ENCODE data around the gene DIPK1C. TPM values are rescaled to one million over a fixed set of nuclear protein-coding genes. Genes with fewer than 3 reads are reported as not detected.

DIPK1C gene
- total RNA-seq, 1 experiment from 2014 or later: not detected

DNA sequence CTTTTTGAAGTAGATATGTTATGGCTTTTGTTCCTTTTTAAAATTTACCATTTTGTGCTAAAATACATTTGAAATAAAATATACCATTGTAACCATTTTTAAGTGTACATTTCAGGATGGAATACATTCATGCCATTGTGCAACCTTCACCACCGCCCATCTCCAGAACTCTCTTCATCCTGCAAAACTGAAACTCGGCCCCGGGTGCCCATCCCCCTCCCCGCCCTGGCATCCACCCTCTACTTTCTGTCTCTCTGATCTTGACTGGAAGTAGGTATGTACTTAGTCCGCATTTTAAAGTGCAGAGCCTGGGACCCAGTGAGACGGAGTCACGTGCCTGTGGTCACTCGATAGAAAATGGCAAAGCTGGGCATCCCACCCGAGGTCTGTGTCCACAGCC, 45.6 kb downstream of the DIPK1C start (continued):
- TF ChIP-seq SMAD4 (CRISPR knock-in tag; IDR thresholded peaks at IDR 0.05) (no peak), SP1 (CRISPR knock-in tag; conservative IDR thresholded peaks at IDR 0.05) (no peak), NFE2L1 (CRISPR knock-in tag; IDR thresholded peaks at IDR 0.05) (no peak)
- TF ChIP-seq, protein P1, sequence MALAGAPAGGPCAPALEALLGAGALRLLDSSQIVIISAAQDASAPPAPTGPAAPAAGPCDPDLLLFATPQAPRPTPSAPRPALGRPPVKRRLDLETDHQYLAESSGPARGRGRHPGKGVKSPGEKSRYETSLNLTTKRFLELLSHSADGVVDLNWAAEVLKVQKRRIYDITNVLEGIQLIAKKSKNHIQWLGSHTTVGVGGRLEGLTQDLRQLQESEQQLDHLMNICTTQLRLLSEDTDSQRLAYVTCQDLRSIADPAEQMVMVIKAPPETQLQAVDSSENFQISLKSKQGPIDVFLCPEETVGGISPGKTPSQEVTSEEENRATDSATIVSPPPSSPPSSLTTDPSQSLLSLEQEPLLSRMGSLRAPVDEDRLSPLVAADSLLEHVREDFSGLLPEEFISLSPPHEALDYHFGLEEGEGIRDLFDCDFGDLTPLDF (CRISPR knock-in tag; IDR thresholded peaks at IDR 0.05): no peak
- TF ChIP-seq, protein P2, sequence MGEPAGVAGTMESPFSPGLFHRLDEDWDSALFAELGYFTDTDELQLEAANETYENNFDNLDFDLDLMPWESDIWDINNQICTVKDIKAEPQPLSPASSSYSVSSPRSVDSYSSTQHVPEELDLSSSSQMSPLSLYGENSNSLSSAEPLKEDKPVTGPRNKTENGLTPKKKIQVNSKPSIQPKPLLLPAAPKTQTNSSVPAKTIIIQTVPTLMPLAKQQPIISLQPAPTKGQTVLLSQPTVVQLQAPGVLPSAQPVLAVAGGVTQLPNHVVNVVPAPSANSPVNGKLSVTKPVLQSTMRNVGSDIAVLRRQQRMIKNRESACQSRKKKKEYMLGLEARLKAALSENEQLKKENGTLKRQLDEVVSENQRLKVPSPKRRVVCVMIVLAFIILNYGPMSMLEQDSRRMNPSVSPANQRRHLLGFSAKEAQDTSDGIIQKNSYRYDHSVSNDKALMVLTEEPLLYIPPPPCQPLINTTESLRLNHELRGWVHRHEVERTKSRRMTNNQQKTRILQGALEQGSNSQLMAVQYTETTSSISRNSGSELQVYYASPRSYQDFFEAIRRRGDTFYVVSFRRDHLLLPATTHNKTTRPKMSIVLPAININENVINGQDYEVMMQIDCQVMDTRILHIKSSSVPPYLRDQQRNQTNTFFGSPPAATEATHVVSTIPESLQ (CRISPR knock-in tag; IDR thresholded peaks at IDR 0.05): no peak

DNA sequence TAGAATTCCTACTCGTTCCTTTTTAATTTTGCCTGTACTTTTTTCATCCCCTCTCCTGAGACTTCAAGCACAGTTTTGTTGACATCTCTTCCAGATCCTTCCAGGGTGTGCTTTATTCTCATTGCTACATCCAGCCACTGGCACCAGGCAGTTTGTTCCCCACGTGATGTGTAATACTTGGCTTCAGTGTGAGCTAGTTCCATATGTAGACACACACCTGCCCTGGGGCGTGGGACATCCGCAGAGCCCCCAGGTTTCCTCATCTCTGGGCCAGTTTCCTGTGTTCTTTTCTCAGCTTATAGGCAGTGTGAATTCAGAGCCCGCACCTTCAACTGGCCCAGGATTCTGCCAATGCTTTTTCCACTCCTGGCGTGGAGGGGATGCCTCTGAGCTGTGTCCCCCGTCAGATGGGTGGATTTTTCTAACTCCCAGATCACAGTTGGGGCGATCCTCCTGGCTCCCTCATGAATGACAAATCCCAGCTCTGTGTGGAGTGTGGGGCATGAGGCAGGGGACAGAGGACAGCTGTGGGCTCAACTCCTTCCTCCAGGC, 46.6 kb downstream of the DIPK1C start:
- peaks cover 9% of the 10 kb centered on the region for H3K4me1 Mint-ChIP-seq
- ATAC-seq: no peak
- no peak for DNase-seq (ENCODE audit: low spot score)
- H3K27ac Mint-ChIP-seq: peak overlapping the region; percentile 81; the same call in 1 of the 2 replicates
- H3K36me3 Mint-ChIP-seq: no peaks in the 10 kb centered on the region
- POLR2A ChIA-PET: no interaction called here
- TF ChIP-seq TCF7 (CRISPR knock-in tag; IDR thresholded peaks at IDR 0.05; ENCODE audit: low read depth) (no peak), HMGA2 (CRISPR knock-in tag; IDR thresholded peaks at IDR 0.05) (no peak), NR2C2 (CRISPR knock-in tag; IDR thresholded peaks at IDR 0.05) (no peak), ZNF138 (CRISPR knock-in tag; conservative IDR thresholded peaks at IDR 0.05) (no peak), ATF1 (CRISPR knock-in tag; IDR thresholded peaks at IDR 0.05) (no peak), SMAD4 (CRISPR knock-in tag; IDR thresholded peaks at IDR 0.05) (no peak), ZNF317 (CRISPR knock-in tag; IDR thresholded peaks at IDR 0.05; ENCODE audit: borderline replicate concordance, low read depth) (no peak), GRHL2 (CRISPR knock-in tag; IDR thresholded peaks at IDR 0.05; ENCODE audit: insufficient replicate concordance, severe bottlenecking) (no peak), ESRRA (CRISPR knock-in tag; IDR thresholded peaks at IDR 0.05; ENCODE audit: borderline replicate concordance) (no peak)
- TF ChIP-seq, protein P3, sequence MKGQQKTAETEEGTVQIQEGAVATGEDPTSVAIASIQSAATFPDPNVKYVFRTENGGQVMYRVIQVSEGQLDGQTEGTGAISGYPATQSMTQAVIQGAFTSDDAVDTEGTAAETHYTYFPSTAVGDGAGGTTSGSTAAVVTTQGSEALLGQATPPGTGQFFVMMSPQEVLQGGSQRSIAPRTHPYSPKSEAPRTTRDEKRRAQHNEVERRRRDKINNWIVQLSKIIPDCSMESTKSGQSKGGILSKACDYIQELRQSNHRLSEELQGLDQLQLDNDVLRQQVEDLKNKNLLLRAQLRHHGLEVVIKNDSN (CRISPR knock-in tag; IDR thresholded peaks at IDR 0.05): no peak
- H3K27me3 Mint-ChIP-seq (ENCODE audit: low read depth): peaks cover 3% of the 10 kb centered on the region; the same call in 1 of the 2 replicates
- no peak overlapping the region for H3K4me3 Mint-ChIP-seq
- no peaks in the 10 kb centered on the region for H3K9me3 Mint-ChIP-seq
- CTCF ChIA-PET: no interaction called here

DNA sequence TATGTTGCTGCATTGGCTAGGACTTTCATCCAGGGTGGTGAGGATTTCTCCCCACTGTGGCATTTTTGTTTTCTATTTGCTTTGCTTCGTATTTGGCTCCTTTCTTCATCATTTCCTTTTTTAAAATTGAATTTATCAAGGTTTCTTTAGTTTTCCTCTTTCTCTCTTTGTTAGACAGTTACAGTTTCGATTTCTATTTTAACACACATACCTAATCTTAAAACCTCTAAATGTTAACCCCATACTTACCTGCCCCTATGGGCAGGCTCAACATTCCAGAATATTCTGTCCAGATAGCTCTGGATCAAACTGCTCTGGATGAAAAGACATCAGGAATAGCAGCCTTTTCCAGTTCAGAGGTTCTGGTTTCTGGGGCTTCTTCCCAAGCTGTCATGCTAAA, 49.2 kb downstream of the DIPK1C start:
- ATAC-seq (no peak), DNase-seq (ENCODE audit: low spot score) (no peak)
- Mint-ChIP-seq H3K9me3 (peaks cover 7% of the 10 kb centered on the region), H3K27me3 (ENCODE audit: low read depth) (peaks cover 3% of the 10 kb centered on the region; the same call in 1 of the 2 replicates), H3K27ac (no peak overlapping the region), H3K4me1 (peaks cover 12% of the 10 kb centered on the region), H3K36me3 (no peaks in the 10 kb centered on the region), H3K4me3 (no peak overlapping the region)
- ChIA-PET POLR2A (no interaction called here), CTCF (no interaction called here)
- TF ChIP-seq, protein P4, sequence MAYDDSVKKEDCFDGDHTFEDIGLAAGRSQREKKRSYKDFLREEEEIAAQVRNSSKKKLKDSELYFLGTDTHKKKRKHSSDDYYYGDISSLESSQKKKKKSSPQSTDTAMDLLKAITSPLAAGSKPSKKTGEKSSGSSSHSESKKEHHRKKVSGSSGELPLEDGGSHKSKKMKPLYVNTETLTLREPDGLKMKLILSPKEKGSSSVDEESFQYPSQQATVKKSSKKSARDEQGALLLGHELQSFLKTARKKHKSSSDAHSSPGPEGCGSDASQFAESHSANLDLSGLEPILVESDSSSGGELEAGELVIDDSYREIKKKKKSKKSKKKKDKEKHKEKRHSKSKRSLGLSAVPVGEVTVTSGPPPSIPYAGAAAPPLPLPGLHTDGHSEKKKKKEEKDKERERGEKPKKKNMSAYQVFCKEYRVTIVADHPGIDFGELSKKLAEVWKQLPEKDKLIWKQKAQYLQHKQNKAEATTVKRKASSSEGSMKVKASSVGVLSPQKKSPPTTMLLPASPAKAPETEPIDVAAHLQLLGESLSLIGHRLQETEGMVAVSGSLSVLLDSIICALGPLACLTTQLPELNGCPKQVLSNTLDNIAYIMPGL (CRISPR knock-in tag; IDR thresholded peaks at IDR 0.05): no peak
- no peak for TF ChIP-seq TEAD1 (CRISPR knock-in tag; IDR thresholded peaks at IDR 0.05)
- TF ChIP-seq TCF7 (CRISPR knock-in tag; IDR thresholded peaks at IDR 0.05; ENCODE audit: low read depth): no peak
- TF ChIP-seq CBFB (CRISPR knock-in tag; IDR thresholded peaks at IDR 0.05; ENCODE audit: low read depth): no peak
- no peak for TF ChIP-seq GABPB1 (CRISPR knock-in tag; IDR thresholded peaks at IDR 0.05)
- no peak for TF ChIP-seq ZNF423 (CRISPR knock-in tag; IDR thresholded peaks at IDR 0.05)
- TF ChIP-seq ZNF138 (CRISPR knock-in tag; conservative IDR thresholded peaks at IDR 0.05): no peak
- TF ChIP-seq SOX15 (CRISPR knock-in tag; IDR thresholded peaks at IDR 0.05): no peak
